Epithelial cell of proximal tubule (primary cell): ENCODE results near the gene EVA1A. TPM values are rescaled to one million over a fixed set of nuclear protein-coding genes. Genes with fewer than 3 reads are reported as not detected.

Experiments
- DNase-seq: peaks from one replicate; pipeline ENCODE4 v3.0.0-alpha.2; 2011; ENCODE audit warnings: low read depth
- H3K4me3 ChIP-seq: 2 replicates; pipeline ENCODE4 v1.5.1; 2011; ENCODE audit warnings: low read depth, mild to moderate bottlenecking, low read length
- CTCF ChIP-seq: conservative IDR thresholded peaks from 2 replicates; pipeline ENCODE4 v1.5.1; 2012; ENCODE audit warnings: low read depth, mild to moderate bottlenecking, low read length
- total RNA-seq: library from RNA; depleted of rRNA; stranded (reverse); fragments of >200 nt; gene quantifications from 2 replicates; pipeline ENCODE4 v1.2.3, GENCODE V29; 2015

Gene EVA1A, protein sequence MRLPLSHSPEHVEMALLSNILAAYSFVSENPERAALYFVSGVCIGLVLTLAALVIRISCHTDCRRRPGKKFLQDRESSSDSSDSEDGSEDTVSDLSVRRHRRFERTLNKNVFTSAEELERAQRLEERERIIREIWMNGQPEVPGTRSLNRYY
- total RNA-seq, result 53.7 and 67.0 TPM in 2 replicates

- H3K4me3 ChIP-seq, result peak within 1 kb of the TSS; percentile 76
- TF ChIP-seq CTCF, result no peak
- no peak for DNase-seq
These were observed at the start of gene EVA1A for GRCh38 chr2:75560768-75561565. TSS of gene EVA1A (minus strand) at chr2:75560939. CDS start at chr2:75518140, 42,799 bp downstream.

DNA sequence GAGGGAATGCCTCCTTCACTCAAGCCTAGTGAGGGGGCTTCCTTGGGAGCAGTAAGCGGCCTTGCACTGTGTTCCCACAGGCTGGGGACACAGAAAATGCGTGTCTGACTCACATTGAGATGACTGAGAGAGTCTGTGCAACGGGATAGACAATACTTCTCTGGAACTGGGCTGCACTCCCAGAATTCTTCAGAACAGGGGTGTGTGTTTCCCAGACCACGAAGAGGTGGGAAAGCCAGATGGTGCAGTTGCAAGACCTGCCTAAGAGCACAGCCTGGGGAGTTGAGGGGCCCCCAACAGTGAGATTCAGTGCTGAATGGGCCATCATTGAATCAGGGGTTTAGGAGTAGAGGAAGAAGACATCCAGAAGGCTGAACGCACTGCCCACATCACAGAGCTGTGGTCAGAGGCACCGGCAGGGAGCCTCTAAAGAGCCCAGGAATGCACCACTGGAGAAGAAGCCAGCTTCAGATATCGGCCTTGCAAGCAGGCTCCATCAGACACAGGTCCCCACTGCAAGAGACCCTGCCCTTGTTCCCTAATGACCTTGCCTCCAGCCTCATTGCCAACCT, 49.3 kb upstream of the EVA1A start:
- H3K4me3 ChIP-seq, result no peak overlapping the region
- DNase-seq, result no peak
- no peak for TF ChIP-seq CTCF

GRCh38 chr2:75609334-75609689, 48.6 kb upstream of the EVA1A start:
- H3K4me3 ChIP-seq, result no peak overlapping the region
- DNase-seq, result no peak
- TF ChIP-seq CTCF, result no peak

DNA sequence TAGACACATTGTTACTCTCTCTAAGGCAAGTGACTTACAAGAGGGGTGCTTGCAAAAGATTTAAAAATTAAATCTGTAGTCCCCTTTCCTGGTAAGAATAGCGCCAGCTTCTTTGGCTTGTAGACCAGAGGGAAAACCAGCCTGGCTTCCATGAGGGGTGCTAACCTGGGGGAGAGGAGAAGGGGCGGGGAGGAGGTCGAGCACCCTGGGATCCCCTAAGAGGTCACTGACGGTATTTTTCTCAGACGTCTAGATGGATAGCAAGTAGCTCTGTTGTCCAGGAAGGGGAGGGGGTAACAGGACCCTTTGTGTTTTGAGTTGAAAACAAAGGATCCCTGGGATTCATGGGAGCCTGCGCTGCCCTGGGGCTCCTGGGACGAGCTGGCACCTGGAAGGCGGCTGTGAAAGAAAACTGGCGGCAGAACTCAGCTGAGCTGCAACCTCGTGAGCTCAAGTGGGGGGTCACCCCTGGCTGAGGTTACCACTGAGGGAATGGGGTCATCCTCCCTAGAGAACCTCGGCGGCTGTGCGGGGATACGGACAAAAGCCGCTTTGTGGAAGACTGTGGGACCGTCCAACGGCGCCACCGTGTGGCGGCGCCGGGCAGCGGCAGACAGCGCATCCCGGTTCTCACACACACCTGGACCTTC, 48.1 kb upstream of the EVA1A start:
- peak overlapping the region; percentile 48 for H3K4me3 ChIP-seq
- DNase-seq, result no peak
- TF ChIP-seq CTCF, result peak; percentile 99

DNA sequence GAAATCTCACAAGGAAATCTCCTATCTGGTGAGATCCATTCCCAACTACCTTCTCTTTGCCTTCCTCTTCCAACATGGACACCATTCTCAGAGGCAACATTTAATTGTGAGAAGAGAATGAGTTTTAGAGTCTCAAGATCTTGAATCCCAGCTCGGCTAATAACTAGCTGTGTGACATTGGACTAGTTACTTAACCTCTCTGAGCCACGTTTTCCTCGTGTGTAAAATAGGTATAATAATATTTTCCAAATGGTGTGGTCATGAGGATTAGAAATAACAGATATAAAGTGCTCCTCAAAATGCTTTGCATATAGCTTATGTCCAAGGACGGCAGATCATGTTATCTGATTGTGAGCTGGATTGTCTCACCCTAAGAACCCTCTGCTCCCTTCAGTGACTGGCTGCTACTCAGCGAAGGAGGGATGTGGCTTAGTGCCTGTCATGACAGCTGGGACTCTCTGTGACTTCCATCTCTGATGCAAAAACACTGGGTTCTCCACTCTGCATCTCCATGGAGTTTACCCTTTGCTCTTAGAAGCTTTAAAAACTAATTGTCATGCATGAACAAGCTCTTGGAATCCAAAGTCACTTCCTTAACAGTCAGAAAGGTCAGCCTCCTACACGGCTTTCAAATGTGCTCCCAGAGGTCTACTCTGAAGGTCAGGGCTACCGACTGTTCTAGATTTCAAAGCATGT, 47.4 kb upstream of the EVA1A start:
- no peak overlapping the region for H3K4me3 ChIP-seq
- DNase-seq, result peak; percentile 85
- no peak for TF ChIP-seq CTCF

DNA sequence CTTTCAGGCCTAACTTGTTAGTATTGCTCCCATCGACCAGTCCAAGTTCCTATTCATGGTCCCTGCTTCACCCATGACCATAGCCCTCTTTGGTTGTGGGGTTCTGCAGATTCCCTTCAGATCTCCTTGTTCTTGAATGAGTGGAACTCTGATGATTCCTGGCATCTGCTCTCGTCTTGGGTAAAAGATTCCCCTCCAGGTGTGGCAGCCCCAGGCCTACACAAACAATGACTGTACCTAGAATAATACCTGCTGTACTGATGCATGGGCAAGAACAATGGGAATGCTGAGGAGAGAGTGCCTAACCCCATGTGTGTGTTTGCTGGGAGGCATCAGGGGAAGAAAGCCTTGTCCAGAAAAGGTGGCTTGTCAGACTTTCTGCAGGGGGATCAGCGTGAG, 46.7 kb upstream of the EVA1A start:
- TF ChIP-seq CTCF, result no peak
- no peak for DNase-seq
- no peak overlapping the region for H3K4me3 ChIP-seq
